GM12878 (cell line): Measurements from ENCODE around the gene ZBTB22. TPM values are rescaled to one million over a fixed set of nuclear protein-coding genes. Genes with fewer than 3 reads are reported as not detected.
A peak's percentile ranks its signal among the peaks of the same experiment; 100 is the strongest.

Experiments
- CBFB ChIP-seq: IDR thresholded peaks from 2 replicates; pipeline ENCODE4 v1.6.1; 2016; ENCODE audit warnings: antibody characterized with exemption, low read depth
- EED ChIP-seq: sonication (generic); IDR thresholded peaks from 2 replicates; pipeline ENCODE4 v1.6.1; 2016; ENCODE audit warnings: antibody characterized with exemption, low read depth
- EP300 ChIP-seq, 2 experiments: fragments of 150-350 bp in 1 of 2; IDR thresholded peaks; 2 replicates each; pipeline ENCODE4 v1.6.1; 2011 to 2012; ENCODE audit warnings: low read depth in 2 of 2, low read length in 2 of 2, borderline replicate concordance in 1 of 2, improper control_type of control experiment in 1 of 2, inconsistent platforms in 1 of 2; ENCODE audit not compliant: control insufficient read depth in 1 of 2
- IRF4 ChIP-seq: IDR thresholded peaks from 2 replicates; pipeline ENCODE4 v1.6.1; 2011; ENCODE audit warnings: low read depth, low read length
- POLR2AphosphoS5 ChIP-seq: IDR thresholded peaks from 2 replicates; pipeline ENCODE4 v1.6.1; 2011; ENCODE audit warnings: mild to moderate bottlenecking, low read length, inconsistent platforms
- YY1 ChIP-seq: IDR thresholded peaks from 2 replicates; pipeline ENCODE4 v1.6.1; 2011; ENCODE audit warnings: low read depth, mild to moderate bottlenecking, low read length
- ZBED1 ChIP-seq: IDR thresholded peaks from 2 replicates; pipeline ENCODE4 v1.6.1; 2016; ENCODE audit warnings: borderline replicate concordance
- ZNF274 ChIP-seq: IDR thresholded peaks from one replicate; pipeline ENCODE4 v1.8.0; 2011; ENCODE audit not compliant: insufficient read length, insufficient read depth
- polyA plus RNA-seq, 11 experiments: library from polyadenylated mRNA; depleted of rRNA in 4 of 11; unstranded in 6 of 11; stranded (reverse) in 5 of 11; fragments of >200 nt; fragmentation: Nextera tagmentation in 4 of 11; fragmentation: Illumina TruSeq in 1 of 11; extraction: Ambion mirVana in 4 of 11; extraction: Trizol in 1 of 11; gene quantifications; 1 replicate in 1 of 11; 2 replicates in 10 of 11; pipeline versions ENCODE4 v1.2.1 to v1.2.3, GENCODE V29; 2011 to 2016; ENCODE audit warnings: inconsistent platforms in 2 of 11, missing spikeins in 2 of 11, low read depth in 1 of 11
- total RNA-seq, 4 experiments: library from RNA; depleted of rRNA in 3 of 4; stranded (reverse); fragments of >200 nt in 3 of 4; fragmentation: Illumina TruSeq in 1 of 4; extraction: Trizol in 1 of 4; gene quantifications; 2 replicates each; pipeline versions ENCODE4 v1.2.1 to v1.2.3, GENCODE V29; 2013 to 2021
- TF ChIP-seq, protein P1 (sequence below): fragments of 450-650 bp; IDR thresholded peaks from 2 replicates; pipeline ENCODE4 v1.6.1; 2017; ENCODE audit warnings: antibody characterized with exemption, mild to moderate bottlenecking, moderate library complexity
- TF ChIP-seq, protein P2 (sequence below), 3 experiments: IDR thresholded peaks in 2 of 3; conservative IDR thresholded peaks in 1 of 3; 2 replicates each; pipeline ENCODE4 v1.5.1; 2011; ENCODE audit warnings: low read depth in 3 of 3, low read length in 3 of 3, mild to moderate bottlenecking in 3 of 3, control low read depth in 2 of 3, moderate library complexity in 2 of 3, inconsistent platforms in 1 of 3, mixed read lengths in 1 of 3; ENCODE audit not compliant: control insufficient read depth in 2 of 3, insufficient read depth in 1 of 3; ENCODE audit errors: extremely low read depth in 1 of 3
- TF ChIP-seq, protein P3 (sequence below): fragments of 450-650 bp; IDR thresholded peaks from 2 replicates; pipeline ENCODE4 v1.6.1; 2017; ENCODE audit warnings: mild to moderate bottlenecking, low read depth, inconsistent platforms; ENCODE audit not compliant: poor library complexity, severe bottlenecking
- TF ChIP-seq, protein P4 (sequence below): fragments of 450-650 bp; IDR thresholded peaks from 2 replicates; pipeline ENCODE4 v1.6.1; 2016; ENCODE audit warnings: mild to moderate bottlenecking
- TF ChIP-seq, protein P5 (sequence below): fragments of 450-650 bp; formaldehyde crosslinking; IDR thresholded peaks from 2 replicates; pipeline ENCODE4 v1.4.0; 2022; ENCODE audit warnings: mild to moderate bottlenecking, moderate library complexity

ZBTB22 gene
- total and polyA plus RNA-seq, 10 of the 15 experiments (the other 5 are each of a cell fraction or from before 2014, with no cell fraction given): 0.11 to 9.9 (median 4.8) TPM

DNA sequence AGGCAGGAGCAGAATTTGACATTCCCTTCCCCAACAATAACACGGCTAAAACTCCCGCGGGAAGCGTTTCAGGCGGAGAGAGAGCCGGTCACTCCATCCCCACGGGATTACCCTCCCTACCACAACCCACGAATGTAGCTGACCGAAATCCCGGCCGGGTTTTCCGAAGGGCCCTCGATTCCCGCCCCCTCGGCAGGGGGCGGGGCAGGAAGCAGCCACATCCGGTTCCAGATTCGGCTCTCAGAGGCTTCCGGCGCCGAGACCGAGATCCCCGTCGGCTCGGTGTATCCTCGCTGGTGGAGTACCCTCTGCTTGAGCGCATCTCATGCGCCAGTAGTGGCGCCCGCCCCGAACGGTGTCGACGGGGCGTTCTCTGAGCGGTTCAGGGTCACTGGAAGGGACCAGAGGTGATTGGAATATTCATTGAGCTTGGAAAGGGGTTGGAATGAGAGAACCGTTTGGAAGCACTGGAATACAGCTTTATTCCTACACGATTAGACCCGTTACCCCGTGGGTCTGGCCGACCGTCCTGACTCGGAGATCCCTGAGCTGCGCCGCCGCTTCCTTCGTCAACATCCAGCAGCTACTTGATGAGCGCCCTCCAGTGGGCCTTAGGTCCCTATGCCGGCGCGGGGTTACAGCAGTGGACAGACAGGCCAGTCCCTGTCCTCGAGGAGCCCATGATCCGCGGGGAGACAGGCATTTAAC, 18.2 kb downstream of the ZBTB22 start (continued):
- TF ChIP-seq, protein P1, sequence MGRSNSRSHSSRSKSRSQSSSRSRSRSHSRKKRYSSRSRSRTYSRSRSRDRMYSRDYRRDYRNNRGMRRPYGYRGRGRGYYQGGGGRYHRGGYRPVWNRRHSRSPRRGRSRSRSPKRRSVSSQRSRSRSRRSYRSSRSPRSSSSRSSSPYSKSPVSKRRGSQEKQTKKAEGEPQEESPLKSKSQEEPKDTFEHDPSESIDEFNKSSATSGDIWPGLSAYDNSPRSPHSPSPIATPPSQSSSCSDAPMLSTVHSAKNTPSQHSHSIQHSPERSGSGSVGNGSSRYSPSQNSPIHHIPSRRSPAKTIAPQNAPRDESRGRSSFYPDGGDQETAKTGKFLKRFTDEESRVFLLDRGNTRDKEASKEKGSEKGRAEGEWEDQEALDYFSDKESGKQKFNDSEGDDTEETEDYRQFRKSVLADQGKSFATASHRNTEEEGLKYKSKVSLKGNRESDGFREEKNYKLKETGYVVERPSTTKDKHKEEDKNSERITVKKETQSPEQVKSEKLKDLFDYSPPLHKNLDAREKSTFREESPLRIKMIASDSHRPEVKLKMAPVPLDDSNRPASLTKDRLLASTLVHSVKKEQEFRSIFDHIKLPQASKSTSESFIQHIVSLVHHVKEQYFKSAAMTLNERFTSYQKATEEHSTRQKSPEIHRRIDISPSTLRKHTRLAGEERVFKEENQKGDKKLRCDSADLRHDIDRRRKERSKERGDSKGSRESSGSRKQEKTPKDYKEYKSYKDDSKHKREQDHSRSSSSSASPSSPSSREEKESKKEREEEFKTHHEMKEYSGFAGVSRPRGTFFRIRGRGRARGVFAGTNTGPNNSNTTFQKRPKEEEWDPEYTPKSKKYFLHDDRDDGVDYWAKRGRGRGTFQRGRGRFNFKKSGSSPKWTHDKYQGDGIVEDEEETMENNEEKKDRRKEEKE: no peak
- TF ChIP-seq YY1 (peak; percentile 64), ZBED1 (peak; percentile 96), CBFB (peak; percentile 98), EED (peak; percentile 72), IRF4 (0 out of 2 replicates have a peak, but pooled peaks have one; percentile 57), ZNF274 (no peak), EP300 (IDR thresholded peaks at IDR 0.05; ENCODE audit: borderline replicate concordance in 1 of 2, control insufficient read depth in 1 of 2, low read depth in 2 of 2, low read length in 2 of 2) (peak in 1 of 2 experiments; percentile 47; a peak in 1 of 4 replicates), POLR2AphosphoS5 (peak; percentile 91)
- TF ChIP-seq, protein P2, sequence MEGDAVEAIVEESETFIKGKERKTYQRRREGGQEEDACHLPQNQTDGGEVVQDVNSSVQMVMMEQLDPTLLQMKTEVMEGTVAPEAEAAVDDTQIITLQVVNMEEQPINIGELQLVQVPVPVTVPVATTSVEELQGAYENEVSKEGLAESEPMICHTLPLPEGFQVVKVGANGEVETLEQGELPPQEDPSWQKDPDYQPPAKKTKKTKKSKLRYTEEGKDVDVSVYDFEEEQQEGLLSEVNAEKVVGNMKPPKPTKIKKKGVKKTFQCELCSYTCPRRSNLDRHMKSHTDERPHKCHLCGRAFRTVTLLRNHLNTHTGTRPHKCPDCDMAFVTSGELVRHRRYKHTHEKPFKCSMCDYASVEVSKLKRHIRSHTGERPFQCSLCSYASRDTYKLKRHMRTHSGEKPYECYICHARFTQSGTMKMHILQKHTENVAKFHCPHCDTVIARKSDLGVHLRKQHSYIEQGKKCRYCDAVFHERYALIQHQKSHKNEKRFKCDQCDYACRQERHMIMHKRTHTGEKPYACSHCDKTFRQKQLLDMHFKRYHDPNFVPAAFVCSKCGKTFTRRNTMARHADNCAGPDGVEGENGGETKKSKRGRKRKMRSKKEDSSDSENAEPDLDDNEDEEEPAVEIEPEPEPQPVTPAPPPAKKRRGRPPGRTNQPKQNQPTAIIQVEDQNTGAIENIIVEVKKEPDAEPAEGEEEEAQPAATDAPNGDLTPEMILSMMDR (IDR thresholded peaks at IDR 0.05 in 2 of 3, conservative IDR thresholded peaks at IDR 0.05 in 1 of 3; ENCODE audit: control insufficient read depth in 2 of 3, extremely low read depth in 1 of 3, insufficient read depth in 1 of 3, low read depth in 3 of 3, low read length in 3 of 3): peak; percentile 58 to 72 (median 69)
- TF ChIP-seq, protein P3, sequence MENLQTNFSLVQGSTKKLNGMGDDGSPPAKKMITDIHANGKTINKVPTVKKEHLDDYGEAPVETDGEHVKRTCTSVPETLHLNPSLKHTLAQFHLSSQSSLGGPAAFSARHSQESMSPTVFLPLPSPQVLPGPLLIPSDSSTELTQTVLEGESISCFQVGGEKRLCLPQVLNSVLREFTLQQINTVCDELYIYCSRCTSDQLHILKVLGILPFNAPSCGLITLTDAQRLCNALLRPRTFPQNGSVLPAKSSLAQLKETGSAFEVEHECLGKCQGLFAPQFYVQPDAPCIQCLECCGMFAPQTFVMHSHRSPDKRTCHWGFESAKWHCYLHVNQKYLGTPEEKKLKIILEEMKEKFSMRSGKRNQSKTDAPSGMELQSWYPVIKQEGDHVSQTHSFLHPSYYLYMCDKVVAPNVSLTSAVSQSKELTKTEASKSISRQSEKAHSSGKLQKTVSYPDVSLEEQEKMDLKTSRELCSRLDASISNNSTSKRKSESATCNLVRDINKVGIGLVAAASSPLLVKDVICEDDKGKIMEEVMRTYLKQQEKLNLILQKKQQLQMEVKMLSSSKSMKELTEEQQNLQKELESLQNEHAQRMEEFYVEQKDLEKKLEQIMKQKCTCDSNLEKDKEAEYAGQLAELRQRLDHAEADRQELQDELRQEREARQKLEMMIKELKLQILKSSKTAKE: peak; percentile 50
- TF ChIP-seq, protein P4, sequence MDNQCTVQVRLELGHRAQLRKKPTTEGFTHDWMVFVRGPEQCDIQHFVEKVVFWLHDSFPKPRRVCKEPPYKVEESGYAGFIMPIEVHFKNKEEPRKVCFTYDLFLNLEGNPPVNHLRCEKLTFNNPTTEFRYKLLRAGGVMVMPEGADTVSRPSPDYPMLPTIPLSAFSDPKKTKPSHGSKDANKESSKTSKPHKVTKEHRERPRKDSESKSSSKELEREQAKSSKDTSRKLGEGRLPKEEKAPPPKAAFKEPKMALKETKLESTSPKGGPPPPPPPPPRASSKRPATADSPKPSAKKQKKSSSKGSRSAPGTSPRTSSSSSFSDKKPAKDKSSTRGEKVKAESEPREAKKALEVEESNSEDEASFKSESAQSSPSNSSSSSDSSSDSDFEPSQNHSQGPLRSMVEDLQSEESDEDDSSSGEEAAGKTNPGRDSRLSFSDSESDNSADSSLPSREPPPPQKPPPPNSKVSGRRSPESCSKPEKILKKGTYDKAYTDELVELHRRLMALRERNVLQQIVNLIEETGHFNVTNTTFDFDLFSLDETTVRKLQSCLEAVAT: peak; percentile 88
- TF ChIP-seq, protein P5, sequence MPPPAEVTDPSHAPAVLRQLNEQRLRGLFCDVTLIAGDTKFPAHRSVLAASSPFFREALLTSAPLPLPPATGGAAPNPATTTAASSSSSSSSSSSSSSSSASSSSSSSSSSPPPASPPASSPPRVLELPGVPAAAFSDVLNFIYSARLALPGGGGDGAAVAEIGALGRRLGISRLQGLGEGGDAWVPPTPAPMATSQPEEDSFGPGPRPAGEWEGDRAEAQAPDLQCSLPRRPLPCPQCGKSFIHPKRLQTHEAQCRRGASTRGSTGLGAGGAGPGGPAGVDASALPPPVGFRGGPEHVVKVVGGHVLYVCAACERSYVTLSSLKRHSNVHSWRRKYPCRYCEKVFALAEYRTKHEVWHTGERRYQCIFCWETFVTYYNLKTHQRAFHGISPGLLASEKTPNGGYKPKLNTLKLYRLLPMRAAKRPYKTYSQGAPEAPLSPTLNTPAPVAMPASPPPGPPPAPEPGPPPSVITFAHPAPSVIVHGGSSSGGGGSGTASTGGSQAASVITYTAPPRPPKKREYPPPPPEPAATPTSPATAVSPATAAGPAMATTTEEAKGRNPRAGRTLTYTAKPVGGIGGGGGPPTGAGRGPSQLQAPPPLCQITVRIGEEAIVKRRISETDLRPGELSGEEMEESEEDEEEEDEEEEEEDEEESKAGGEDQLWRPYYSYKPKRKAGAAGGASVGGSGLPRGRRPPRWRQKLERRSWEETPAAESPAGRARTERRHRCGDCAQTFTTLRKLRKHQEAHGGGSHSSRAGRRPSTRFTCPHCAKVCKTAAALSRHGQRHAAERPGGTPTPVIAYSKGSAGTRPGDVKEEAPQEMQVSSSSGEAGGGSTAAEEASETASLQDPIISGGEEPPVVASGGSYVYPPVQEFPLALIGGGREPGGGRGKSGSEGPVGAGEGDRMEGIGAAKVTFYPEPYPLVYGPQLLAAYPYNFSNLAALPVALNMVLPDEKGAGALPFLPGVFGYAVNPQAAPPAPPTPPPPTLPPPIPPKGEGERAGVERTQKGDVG (CRISPR knock-in tag): no peak
